NOMO-1 treated with DMSO at 0.1 percent for 48 hours (cell line): Measurements from ENCODE around the gene FBXO41.
"Not testable (repeated sequence)": the region's sequence is repeated elsewhere in the genome, so short reads cannot be mapped to it uniquely, and the experiment has no call there.

Experiments
- DNase-seq: peaks from one replicate; lab custom pipeline; 2025; ENCODE audit not compliant: unreplicated experiment; lab: John Stamatoyannopoulos, UW

The FBXO41 gene

GRCh38 chr2:73263540-73264331 lies 20.5 kb downstream of the FBXO41 start:
- no peak for DNase-seq

- DNase-seq: not testable (repeated sequence)
These were observed 21.4 kb downstream of the FBXO41 start for GRCh38 chr2:73262691-73263429.

GRCh38 chr2:73262108-73262651 lies 22.1 kb downstream of the FBXO41 start:
- DNase-seq: no peak

- DNase-seq: peak; percentile 4
These were observed 23.8 kb downstream of the FBXO41 start for GRCh38 chr2:73260338-73260984.

- DNase-seq: no peak
These were observed 24.5 kb downstream of the FBXO41 start for GRCh38 chr2:73259704-73260337.

GRCh38 chr2:73259276-73259675 lies 25.0 kb downstream of the FBXO41 start:
- no peak for DNase-seq

GRCh38 chr2:73258913-73259215 lies 25.4 kb downstream of the FBXO41 start:
- no peak for DNase-seq

- DNase-seq: no peak
These were observed 25.9 kb downstream of the FBXO41 start for GRCh38 chr2:73258186-73258912.

- DNase-seq: peak; percentile 34
These were observed 26.7 kb downstream of the FBXO41 start for GRCh38 chr2:73257425-73258125.

- no peak for DNase-seq
These were observed 27.3 kb downstream of the FBXO41 start for GRCh38 chr2:73257021-73257420.

GRCh38 chr2:73256618-73256922 lies 27.7 kb downstream of the FBXO41 start:
- no peak for DNase-seq

GRCh38 chr2:73255907-73256617 lies 28.2 kb downstream of the FBXO41 start:
- DNase-seq: no peak

- DNase-seq: no peak
These were observed 29.2 kb downstream of the FBXO41 start for GRCh38 chr2:73255007-73255644.

GRCh38 chr2:73254343-73255006 lies 29.8 kb downstream of the FBXO41 start:
- DNase-seq: no peak

- DNase-seq: peak; percentile 62
These were observed 30.4 kb downstream of the FBXO41 start for GRCh38 chr2:73253901-73254300.

GRCh38 chr2:73253400-73253799 lies 30.9 kb downstream of the FBXO41 start:
- peak; percentile 43 for DNase-seq

GRCh38 chr2:73252238-73253027 lies 31.8 kb downstream of the FBXO41 start:
- no peak for DNase-seq
